ENCODE data around the gene TPSB2.

Gene TPSB2

GRCh38 chr16:1181404-1182315 lies 48.3 kb downstream of the TPSB2 start:
- DNase-seq (ENCODE audit: low spot score), result no peak

DNA sequence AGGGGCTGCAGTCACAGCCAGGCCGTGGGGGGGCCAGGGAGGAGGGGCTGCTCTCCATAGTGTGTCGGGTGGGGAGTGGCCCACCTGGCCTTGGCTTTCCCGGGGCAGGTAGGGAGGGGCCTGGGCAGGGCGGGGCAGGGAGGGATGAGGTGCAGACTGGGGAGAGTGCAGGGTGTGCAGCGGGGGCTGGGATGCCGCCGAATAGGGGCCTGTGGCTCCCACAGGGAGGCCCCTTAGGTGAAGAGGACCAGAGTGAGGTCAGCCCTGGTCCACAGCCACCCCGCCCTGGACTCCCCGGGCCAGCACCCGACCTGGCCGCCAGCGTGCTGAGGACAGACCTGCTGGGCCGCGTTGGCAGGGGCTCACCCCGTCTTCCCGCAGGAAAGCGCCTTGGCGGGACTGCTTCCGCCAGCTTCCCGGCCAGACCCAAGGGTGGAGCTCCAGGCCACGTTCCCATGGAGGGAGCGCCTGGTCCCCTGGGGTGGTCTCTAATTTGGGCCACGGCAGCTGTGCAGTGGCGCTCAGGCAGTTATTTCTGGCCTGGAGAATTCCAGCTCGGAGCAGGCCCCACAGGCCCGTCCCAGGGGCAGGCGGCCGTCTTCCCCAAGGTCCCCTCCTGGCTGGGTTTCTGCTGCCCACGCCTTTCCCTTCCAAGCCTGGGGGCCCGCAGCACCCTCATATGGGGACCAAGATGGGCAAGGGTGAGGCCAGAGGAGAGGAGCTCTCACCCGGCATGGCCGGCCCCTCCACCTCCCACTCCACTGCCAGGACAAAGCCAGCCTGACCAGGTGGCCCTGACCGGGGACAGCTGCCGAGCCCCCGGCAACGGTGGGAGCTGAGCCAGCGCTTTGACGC lies 49.2 kb downstream of the TPSB2 start:
- no peak for DNase-seq (ENCODE audit: low spot score)

Data from Ammon's horn (tissue), 1 donor.